Measurements from ENCODE around the gene C11orf21. TPM values are rescaled to one million over a fixed set of nuclear protein-coding genes. Genes with fewer than 3 reads are reported as not detected.
"Not testable (repeated sequence)": the region's sequence is repeated elsewhere in the genome, so short reads cannot be mapped to it uniquely, and the experiment has no call there.

Gene C11orf21
- 0.16 TPM for total RNA-seq

DNA sequence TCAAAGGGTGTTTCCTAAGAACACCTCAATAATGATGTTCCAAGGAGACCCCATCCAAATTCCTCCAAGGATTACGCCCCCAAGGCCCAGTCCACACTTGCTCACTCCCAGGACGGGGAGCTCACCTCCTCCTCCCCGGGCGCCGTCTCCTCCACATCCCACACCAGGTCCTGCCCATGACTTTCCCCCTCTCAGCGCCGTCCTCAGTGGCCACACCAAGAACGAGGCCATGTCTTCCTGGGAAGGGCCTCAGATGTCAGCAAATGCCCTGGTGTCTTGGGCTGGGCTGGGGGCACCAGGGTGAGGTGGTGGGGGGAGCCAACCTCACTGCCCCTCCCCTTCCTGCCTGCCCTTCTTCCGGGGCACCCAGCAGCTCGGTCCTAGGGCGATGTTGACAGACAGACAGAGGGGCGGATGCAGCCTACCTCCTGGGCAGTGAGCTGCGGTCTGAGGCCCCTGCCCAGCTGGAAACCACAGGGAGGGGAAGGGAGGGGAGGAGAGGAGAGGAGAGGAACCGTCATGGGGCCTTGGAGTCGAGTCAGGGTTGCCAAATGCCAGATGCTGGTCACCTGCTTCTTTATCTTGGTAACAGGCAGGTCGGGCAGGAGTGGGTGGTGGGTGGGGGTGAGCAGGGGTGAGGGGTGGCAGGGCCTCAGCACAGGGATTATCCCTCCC is at the start of gene C11orf21, which contains the start of gene TSPAN32:
Gene C11orf21 (minus strand): TSS at position 288 of the 675 bp plus-strand sequence. CDS start 110 bp downstream, at position 178.
Gene TSPAN32 (plus strand): TSS at position 383 of the 675 bp plus-strand sequence. CDS start 137 bp downstream, at position 520.
- no peak for DNase-seq

DNA sequence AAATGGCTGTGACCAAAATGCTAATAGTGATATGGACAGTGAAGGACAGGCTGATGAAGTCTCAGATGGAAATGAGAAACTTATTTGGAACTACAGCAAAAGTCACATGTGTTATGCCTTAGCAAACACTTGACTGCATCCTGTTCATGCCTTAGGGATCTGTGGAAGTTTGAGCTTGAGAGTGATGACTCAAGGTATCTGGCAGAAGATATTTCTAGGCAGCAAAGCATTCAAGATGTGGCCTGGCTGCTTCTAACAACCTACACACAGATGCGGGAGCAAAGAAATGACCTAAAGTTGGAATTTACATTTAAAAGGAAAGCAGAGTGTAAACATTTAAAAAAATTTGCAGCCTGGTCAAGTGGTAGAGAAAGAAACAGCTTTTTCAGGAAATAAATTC is 47.3 kb upstream of the C11orf21 start:
- DNase-seq: no peak

GRCh38 chr11:2347308-2347830 is 45.7 kb upstream of the C11orf21 start:
- no peak for DNase-seq

DNA sequence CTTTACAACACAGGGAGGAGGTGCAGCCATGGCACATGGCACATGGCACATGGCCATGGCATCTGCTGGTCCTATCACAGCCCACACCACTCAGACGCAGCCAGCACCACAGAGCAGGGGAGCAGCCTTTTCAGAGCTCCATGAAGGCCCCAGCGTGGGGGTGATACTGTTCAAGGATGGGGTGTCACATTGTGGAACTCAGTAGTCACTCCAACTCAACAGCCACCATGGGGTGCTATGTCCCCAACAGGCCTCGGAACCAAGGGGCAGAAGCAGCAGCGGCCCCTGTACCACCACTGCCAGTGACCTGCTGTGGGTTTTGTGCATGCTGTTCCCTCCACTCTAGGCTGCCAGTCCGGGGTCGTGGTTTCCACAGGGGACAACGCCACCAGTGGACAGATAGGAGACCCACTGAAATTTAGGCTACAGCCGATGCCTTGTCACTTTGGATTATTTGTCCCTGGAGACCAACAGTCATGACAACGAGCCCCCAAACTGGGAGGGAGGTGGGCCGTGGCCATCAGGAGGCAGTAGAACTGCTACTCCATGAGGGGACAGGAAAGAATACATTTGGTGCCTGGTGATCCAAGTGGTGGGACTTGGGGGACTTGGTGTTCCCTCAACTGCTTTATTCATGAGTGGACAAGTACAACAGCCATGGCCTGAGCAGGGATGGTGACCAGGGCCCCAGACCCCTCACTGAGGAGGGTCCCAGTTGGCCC is 45.0 kb upstream of the C11orf21 start:
- DNase-seq: no peak

DNA sequence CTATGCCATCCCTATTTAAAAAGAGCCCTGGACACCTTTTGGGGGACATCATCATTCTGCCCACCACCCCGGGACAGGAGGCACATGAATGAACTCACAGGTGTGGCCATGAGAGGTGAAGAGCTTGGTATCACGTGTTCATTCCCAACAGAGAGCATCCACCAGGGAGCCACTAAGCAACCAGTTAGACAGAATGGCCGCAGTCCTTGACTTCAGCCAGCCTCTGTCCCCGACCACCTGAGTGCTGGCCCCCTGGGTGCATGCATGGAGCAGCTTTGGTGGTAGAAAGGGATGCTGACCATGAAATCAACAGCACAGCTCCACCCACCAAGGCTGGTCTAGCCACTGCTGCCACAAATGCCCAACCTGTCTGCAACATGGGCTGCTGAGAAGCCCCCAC is 44.3 kb upstream of the C11orf21 start:
- DNase-seq: no peak

DNA sequence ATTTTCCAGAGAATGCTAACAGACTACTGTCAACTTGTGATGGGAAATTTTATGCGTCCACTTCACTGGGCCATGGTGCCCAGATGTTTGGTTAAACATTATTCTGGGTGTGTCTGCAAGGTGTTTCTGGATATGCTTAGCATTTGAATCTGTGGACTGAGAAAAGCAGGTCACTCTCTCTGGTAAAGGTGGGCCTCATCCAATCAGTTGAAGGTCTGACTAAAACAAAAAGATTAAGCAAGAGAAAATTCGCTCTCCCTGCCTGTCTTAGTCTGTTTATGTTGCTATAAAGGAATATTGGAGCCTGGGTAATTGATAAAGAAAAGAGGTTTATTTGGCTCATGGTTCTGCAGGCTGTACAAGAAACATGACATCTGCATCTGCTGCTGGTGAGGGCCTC is 43.3 kb upstream of the C11orf21 start:
- no peak for DNase-seq

- no peak for DNase-seq
Observed at GRCh38 chr11:2343502-2343901, 41.8 kb upstream of the C11orf21 start.

DNA sequence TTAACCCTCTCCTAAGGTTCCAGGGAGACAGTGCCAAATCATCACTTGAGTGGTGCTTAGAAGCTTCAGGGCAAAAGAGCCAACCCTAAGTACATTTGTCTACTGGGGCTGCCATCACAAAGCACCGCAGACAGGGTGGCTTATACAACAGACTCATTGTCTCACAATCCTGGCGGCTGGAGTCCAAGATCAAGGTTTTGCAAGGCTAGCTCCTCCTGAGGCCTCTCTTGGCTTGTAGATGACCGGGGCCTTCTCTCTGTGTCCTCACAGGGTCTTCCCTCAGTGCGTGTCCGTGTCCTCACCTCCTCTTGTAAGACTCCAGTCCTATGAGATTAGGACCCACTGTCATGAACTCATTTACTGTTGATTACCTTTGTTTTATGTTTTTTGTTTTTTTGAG is 41.3 kb upstream of the C11orf21 start:
- DNase-seq: no peak

DNA sequence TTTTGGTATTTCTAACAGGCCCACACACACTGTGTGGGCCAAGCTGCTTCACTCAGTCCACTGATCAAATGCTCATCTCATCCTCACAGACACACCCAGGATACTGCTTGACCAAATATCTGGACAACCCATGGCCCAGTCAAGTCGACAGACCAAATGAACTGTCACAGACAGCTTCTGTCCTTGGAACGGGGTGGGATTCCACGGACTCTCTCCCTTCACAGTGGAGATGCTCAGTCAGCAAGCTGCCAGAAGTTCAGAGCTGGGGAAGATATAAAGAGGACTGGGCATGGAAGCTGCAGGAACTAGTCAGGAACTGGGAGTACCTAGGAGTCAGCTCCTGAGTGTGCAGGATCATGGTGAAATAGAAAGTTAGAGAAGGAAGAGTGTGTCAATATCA is 40.8 kb upstream of the C11orf21 start:
- DNase-seq: no peak

GRCh38 chr11:2338760-2339159 is 37.0 kb upstream of the C11orf21 start:
- DNase-seq: not testable (repeated sequence)

DNA sequence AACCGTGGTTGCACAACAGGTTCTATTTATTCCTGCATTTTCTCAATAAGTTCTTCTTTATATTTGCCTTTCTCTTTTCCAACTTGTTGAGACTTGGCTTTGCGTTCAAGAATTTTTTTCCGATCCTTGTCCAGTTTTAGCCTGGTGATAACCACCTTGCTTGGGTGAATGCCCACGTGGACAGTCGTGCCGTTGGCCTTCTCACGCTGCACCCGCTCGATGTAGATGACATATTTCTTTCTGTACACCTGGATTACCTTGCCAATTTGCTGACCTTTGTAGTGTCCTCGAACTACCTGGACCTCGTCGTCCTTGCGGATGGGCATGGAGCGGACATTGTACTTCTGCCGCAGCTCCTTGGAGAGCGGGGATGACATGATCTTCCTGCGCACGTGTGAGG is 33.6 kb upstream of the C11orf21 start:
- not testable (repeated sequence) for DNase-seq

DNA sequence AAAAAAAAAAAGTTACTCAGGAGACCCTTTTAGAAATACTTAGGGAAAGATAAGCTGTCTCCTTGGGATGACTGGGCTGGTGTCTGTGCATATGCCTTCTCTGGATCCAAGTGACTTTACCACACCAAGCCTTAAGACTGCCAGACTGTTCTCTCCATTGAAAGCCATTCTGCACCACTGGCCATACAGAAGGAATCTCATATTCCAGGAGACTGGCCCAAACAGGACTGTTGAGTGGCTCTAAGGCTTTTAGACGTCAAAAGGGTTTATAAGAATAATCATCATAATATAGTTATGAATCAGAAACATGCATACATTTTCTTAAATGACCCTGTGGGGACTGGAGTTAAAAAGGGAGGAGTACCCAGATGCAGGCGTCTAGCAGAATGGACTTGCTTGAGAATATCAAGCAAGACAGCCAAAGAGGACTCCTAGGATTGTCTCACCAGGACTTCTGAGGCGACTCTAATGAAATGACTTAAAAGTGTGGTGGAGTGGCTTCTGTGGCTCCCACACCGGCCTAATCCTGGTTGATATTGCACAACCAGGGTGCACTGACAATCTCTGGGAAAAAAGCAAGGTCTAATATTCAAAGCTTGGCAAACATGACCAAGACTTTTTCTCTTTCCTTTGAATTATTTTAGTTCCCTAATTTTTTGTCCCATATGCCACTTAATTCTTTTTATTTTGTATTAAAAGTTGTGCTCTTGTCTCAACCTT is 31.9 kb upstream of the C11orf21 start:
- not testable (repeated sequence) for DNase-seq

GRCh38 chr11:2332569-2332968 is 30.9 kb upstream of the C11orf21 start:
- not testable (repeated sequence) for DNase-seq

DNA sequence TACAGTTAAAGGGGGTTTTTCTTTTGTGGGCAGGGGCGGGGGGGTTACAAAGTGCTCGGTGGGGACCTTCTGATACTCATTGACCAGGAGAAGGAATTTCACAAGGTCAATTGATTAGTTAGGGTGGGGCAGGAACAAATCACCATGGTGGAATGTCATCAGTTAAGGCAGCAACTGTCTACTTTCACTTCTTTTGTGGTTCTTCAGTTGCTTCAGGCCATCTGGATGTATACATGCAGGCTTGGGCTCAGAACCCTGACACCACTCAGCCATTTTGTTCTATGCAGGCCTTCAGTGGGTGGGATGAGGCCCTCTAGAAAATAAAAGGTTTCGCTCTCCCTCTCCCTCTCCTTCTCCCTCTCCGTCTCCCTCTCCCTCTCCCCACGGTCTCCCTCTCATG is 29.7 kb upstream of the C11orf21 start:
- DNase-seq: no peak

GRCh38 chr11:2330696-2331095 is 29.0 kb upstream of the C11orf21 start:
- no peak for DNase-seq

GRCh38 chr11:2329551-2329950 is 27.8 kb upstream of the C11orf21 start:
- DNase-seq: no peak

DNA sequence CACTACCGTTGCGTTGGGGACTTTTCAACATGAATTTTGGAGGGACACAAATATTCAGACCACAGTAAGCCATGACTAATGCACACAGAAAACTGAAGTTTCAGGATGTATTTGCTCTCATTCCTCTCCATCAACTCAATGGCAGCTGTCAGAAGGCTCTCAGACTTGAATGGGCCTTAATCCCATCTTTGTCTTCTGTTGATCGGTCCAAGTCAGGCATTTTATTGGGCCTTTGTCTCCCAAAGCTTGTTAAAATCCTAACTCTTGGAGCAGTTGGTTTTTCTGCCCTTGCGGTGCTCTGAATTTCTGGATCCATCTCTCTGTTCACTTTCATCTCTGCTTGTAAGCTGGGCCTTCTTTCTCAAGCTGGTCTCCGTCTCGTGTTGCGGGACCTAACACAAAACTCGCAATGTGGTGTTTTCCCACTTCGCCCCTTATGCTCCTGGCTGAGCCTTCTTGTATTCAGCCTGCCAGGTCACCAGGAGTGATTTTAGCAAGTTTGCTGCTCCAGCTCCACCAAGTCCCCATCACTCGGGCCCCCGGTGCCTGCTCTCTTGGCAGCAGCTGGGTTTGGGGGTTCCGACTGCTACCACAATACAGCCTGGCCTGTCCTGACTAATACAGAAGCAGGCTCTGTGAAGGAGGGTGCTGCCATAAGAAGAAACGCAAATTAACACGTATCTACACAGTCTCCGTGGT is 27.1 kb upstream of the C11orf21 start:
- DNase-seq: no peak

- DNase-seq: no peak
Observed at GRCh38 chr11:2328021-2328420, 26.3 kb upstream of the C11orf21 start.

- no peak for DNase-seq
Observed at GRCh38 chr11:2327032-2327431, 25.3 kb upstream of the C11orf21 start.

GRCh38 chr11:2325719-2326118 is 24.0 kb upstream of the C11orf21 start:
- DNase-seq: no peak

DNA sequence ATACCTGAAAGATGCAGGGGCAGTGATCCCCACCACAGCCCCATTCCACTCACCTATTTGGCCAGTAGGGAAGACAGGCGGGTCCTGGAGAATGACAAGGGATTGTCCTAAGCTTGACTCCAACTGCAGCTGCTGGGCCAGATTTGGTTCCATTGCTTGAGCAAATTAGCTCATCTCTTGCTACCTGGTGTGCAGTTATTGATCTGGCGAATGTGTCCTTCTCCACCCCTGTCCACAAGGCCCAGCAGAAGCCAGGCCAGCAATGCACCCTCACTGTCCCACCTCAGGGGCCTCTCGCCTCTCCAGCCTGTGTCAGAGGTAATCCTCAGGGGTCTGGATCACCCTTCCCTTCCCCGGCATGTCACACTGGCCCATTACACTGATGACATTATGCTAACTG is 23.4 kb upstream of the C11orf21 start:
- no peak for DNase-seq

- DNase-seq: no peak
Observed at GRCh38 chr11:2321311-2321683, 19.6 kb upstream of the C11orf21 start.

All from occipital lobe (tissue), 2 donors.